GM12865 (cell line): Measurements from ENCODE around the gene KLK2.

Experiments
- DNase-seq: peaks from one replicate; pipeline ENCODE4 v3.0.0; 2010; ENCODE audit warnings: low read depth
- H3K4me3 ChIP-seq: 2 replicates; pipeline ENCODE4 v1.5.1; 2011; ENCODE audit warnings: mild to moderate bottlenecking, low read depth, low read length, control low read depth
- TF ChIP-seq, protein P1 (sequence below): IDR thresholded peaks from 2 replicates; pipeline ENCODE4 v1.5.1; 2011; ENCODE audit warnings: low read length, control low read depth, low read depth, inconsistent platforms; ENCODE audit not compliant: insufficient read depth; ENCODE audit errors: missing control alignments

KLK2 gene

DNA sequence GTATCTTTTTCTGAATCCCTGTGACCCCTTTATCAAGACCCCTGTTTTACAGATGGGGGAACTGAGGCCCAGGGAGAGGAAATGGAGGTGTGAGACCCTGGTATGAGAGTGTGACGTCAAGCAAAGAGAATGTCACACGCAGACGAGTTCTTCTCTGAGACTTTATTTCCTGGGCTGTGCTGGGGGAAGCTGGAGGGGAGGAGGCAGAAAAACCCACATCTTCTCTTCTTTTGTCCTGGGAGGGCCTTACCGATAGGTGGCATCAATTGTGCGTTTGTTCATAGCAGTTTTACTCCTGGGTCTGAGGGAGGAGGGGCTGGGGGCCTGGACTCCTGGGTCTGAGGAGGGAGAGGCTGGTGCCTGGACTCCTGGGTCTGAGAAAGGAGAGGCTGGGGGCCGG lies 35.0 kb upstream of the KLK2 start:
- TF ChIP-seq, protein P1, sequence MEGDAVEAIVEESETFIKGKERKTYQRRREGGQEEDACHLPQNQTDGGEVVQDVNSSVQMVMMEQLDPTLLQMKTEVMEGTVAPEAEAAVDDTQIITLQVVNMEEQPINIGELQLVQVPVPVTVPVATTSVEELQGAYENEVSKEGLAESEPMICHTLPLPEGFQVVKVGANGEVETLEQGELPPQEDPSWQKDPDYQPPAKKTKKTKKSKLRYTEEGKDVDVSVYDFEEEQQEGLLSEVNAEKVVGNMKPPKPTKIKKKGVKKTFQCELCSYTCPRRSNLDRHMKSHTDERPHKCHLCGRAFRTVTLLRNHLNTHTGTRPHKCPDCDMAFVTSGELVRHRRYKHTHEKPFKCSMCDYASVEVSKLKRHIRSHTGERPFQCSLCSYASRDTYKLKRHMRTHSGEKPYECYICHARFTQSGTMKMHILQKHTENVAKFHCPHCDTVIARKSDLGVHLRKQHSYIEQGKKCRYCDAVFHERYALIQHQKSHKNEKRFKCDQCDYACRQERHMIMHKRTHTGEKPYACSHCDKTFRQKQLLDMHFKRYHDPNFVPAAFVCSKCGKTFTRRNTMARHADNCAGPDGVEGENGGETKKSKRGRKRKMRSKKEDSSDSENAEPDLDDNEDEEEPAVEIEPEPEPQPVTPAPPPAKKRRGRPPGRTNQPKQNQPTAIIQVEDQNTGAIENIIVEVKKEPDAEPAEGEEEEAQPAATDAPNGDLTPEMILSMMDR: peak; percentile 37
- H3K4me3 ChIP-seq: no peak overlapping the region
- DNase-seq: peak; percentile 59

DNA sequence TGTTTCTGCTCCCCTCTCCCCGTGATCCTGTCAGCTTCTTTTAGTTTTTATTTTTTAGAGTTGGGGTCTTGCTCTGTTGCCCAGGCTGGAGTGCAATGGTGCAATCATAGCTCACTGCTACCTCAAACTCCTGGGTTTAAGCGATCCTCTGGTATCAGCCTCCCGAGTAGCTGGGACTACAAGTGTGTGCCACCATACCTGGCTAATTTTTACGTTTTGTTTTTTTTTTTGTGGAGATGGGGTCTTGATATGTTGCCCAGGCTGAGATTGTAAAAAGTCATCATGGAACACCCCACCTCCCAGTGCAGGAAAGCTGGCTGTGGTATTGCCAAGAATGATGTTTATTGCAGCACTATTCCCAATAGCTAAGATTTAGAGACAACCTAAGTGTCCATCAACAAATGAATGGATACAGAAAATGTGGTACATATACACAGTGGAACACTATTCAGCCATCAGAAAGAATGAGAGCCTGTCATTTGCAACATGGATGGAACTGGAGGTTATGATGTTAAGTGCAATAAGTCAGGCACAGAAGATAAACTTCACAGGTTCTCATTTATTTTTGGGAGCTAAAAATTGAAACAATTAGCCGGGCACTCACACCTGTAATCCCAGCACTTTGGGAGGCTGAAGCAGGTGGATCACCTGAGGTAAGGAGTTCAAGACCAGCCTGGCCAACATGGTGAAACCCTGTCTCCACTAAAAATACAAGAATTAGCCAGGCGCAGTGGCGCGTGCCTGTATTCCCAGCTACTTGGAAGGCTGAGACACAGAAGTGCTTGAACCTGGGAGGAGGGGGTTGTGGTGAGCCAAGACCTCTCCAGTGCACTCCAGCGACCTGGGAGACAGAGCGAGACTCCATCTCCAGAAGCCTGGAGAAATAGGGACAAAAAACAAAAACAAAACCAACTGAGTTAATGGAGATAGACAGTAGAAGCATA lies 33.3 kb upstream of the KLK2 start:
- H3K4me3 ChIP-seq: no peak overlapping the region
- DNase-seq: no peak
- TF ChIP-seq, protein P1: no peak

DNA sequence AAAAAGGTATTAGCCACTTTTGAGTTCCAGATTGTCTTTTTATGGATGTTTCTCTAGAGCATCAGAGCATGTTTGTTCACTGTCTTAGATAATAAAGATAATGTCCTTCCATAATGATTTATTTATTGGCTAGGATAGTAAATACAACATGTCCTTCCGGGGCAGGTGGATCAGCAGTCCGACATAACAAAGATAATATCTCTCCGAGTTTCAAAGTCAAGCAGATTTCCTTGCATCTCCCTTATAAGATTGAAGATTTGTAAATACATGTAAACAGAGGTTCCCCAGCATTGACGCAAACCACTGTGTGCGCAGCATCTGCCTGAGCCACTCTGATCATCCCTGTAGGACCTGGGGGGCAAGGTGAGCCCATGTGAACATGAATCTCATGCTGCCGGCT lies 31.1 kb upstream of the KLK2 start:
- DNase-seq: no peak

DNA sequence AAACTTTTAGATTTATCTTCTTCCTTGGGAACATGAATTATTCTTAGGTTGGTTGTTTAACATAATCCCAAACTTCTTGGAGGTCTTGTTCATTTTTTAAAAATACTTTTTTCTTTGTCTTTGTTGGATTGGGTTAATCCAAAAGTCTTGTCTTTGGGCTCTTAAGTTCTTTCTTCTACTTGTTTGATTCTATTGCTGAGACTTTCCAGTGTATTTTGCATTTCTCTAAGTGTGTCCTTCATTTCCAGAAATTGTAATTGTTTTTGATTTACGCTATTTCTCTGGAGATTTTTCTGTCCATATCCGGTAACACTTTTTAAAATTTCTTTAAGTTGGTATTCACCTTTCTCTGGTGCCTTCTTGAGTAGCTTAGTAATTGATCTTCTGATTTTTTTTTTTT lies 30.0 kb upstream of the KLK2 start:
- DNase-seq: no peak

More for the DNA sequence above, 31.1 kb upstream of the KLK2 start:
- TF ChIP-seq, protein P1: no peak
- H3K4me3 ChIP-seq: no peak overlapping the region

DNA sequence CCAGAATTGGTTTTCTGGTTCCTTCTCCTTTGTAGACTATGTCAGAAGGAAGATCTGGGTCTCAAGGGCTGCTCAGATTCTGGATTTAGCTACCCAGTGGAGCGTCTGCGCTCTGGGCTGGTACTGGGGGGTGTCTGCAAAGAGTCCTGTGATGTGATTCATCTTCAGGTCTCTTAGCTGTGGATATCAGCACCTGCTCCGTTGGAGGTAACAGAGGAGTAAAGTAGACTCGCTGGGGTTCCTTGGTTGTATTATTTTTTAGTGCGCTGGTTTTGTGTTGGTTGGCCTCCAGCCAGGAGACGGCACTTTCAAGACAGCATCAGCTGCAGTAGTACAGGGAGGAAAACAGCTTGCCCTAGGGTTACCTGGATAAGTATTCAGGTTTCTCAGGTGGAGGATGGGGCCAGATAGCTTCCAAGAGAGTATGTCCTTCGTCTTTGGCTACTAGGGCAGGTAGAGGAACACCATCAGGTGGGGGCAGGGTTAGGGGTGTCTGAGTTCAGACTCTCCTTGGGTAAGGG lies 29.5 kb upstream of the KLK2 start:
- no peak for DNase-seq
- TF ChIP-seq, protein P1: no peak
- no peak overlapping the region for H3K4me3 ChIP-seq

More for the DNA sequence above, 30.0 kb upstream of the KLK2 start:
- TF ChIP-seq, protein P1: no peak
- no peak overlapping the region for H3K4me3 ChIP-seq

DNA sequence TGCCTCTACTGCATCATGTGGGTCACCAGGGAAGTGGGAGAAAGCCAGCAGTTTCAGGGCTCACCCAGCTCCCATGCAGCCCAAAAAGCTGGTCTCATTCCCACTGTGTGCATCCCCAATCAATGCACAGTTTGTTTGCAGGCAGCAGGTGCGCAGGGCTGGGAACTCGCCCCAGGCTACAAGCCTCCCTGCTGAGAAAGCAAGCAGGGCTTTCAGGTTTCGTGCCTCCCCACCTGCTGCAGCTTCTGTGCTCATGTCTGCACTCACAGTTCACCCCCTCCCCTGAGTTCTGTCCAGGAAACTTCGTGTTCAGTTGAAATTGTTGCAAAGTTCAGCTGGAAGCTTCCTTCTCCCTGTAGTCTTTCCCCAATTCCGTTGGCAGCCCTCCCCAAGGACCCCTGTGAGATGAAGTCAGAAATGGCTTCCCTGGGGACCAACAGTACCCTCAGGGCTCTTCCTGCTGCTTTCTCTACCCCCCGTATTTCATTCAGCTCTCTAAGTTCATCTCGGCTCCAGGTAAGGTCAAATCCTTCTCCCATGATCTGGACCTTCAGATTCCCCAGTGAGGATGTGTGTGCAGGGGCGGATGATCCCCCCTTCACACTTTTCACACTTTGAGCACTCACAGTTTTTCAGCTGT lies 28.8 kb upstream of the KLK2 start:
- H3K4me3 ChIP-seq: no peak overlapping the region
- no peak for DNase-seq
- TF ChIP-seq, protein P1: no peak
